DND-41 (cell line): ENCODE measurements around the gene GRIA1.

ENCODE experiments used
- ATAC-seq: fragments of 200-7000 bp; cut with Tn5 transposase; 3 replicates; pipeline ENCODE4 v1.9.1; 2021; ENCODE audit warnings: low read depth; ENCODE audit not compliant: insufficient read depth
- DNase-seq: peaks from one replicate; pipeline ENCODE4 v3.0.0-alpha.2; 2020
- H2AFZ ChIP-seq: 2 replicates; pipeline ENCODE4 v1.6.0; 2012; ENCODE audit warnings: low read depth, low read length
- H3K27ac ChIP-seq: 2 replicates; pipeline ENCODE4 v1.5.1; 2012; ENCODE audit warnings: low read length, inconsistent platforms
- H3K27me3 ChIP-seq: fragments of 200-600 bp; sonication (generic); 2 replicates; pipeline ENCODE4 v1.6.0; 2012; ENCODE audit warnings: low read length, mild to moderate bottlenecking, inconsistent platforms; ENCODE audit not compliant: insufficient read depth, poor library complexity
- H3K36me3 ChIP-seq: 2 replicates; pipeline ENCODE4 v1.5.1; 2012; ENCODE audit warnings: low read length, inconsistent platforms; ENCODE audit not compliant: insufficient read depth
- H3K4me1 ChIP-seq: 2 replicates; pipeline ENCODE4 v1.5.1; 2012; ENCODE audit warnings: mild to moderate bottlenecking, low read length; ENCODE audit not compliant: insufficient read depth
- H3K4me2 ChIP-seq: 2 replicates; pipeline ENCODE4 v1.6.0; 2012; ENCODE audit warnings: mild to moderate bottlenecking, moderate library complexity, low read length, inconsistent platforms; ENCODE audit not compliant: insufficient read depth
- H3K4me3 ChIP-seq, 2 experiments: fragments of 200-600 bp in 1 of 2; shearing (Covaris generic) in 1 of 2; 2 replicates each; pipeline ENCODE4 v1.5.1; 2012 to 2016; ENCODE audit warnings: inconsistent platforms in 2 of 2, low read length in 2 of 2, mild to moderate bottlenecking in 2 of 2, low read depth in 1 of 2, moderate library complexity in 1 of 2
- H3K79me2 ChIP-seq: 2 replicates; pipeline ENCODE4 v1.6.0; 2012; ENCODE audit warnings: low read length, inconsistent platforms; ENCODE audit not compliant: insufficient read depth
- H3K9ac ChIP-seq: 2 replicates; pipeline ENCODE4 v1.6.0; 2012; ENCODE audit warnings: low read depth, mild to moderate bottlenecking, inconsistent platforms, low read length, moderate library complexity
- H3K9me3 ChIP-seq: 2 replicates; pipeline ENCODE4 v1.5.1; 2012; ENCODE audit warnings: low read length, moderate library complexity, mild to moderate bottlenecking, inconsistent platforms; ENCODE audit not compliant: insufficient read depth, severe bottlenecking
- H4K20me1 ChIP-seq: 2 replicates; pipeline ENCODE4 v1.6.0; 2012; ENCODE audit warnings: low read length; ENCODE audit not compliant: insufficient read depth
- EZH2 ChIP-seq: IDR thresholded peaks from 3 replicates; pipeline ENCODE4 v1.6.1; 2012; ENCODE audit warnings: borderline replicate concordance, low read depth, mild to moderate bottlenecking, moderate library complexity, low read length, inconsistent platforms; ENCODE audit not compliant: severe bottlenecking
- TF ChIP-seq, protein P1 (sequence below): IDR thresholded peaks from 2 replicates; pipeline ENCODE4 v1.5.1; 2012; ENCODE audit warnings: borderline replicate concordance, low read length, moderate library complexity, mild to moderate bottlenecking; ENCODE audit not compliant: poor library complexity, severe bottlenecking; ENCODE audit errors: extremely low read depth

Gene GRIA1

GRCh38 chr5:153774686-153775085 is 284.2 kb downstream of the GRIA1 start:
- no peak overlapping the region for H3K4me2 ChIP-seq
- H2AFZ ChIP-seq: no peak overlapping the region
- no peaks in the 10 kb centered on the region for H3K79me2 ChIP-seq
- peaks cover 3% of the 10 kb centered on the region for H3K27me3 ChIP-seq
- H3K27ac ChIP-seq: no peak overlapping the region
- H3K9me3 ChIP-seq: no peaks in the 10 kb centered on the region
- H3K36me3 ChIP-seq: no peaks in the 10 kb centered on the region
- no peak for DNase-seq
- no peaks in the 10 kb centered on the region for H4K20me1 ChIP-seq
- TF ChIP-seq EZH2: no peak
- TF ChIP-seq, protein P1, sequence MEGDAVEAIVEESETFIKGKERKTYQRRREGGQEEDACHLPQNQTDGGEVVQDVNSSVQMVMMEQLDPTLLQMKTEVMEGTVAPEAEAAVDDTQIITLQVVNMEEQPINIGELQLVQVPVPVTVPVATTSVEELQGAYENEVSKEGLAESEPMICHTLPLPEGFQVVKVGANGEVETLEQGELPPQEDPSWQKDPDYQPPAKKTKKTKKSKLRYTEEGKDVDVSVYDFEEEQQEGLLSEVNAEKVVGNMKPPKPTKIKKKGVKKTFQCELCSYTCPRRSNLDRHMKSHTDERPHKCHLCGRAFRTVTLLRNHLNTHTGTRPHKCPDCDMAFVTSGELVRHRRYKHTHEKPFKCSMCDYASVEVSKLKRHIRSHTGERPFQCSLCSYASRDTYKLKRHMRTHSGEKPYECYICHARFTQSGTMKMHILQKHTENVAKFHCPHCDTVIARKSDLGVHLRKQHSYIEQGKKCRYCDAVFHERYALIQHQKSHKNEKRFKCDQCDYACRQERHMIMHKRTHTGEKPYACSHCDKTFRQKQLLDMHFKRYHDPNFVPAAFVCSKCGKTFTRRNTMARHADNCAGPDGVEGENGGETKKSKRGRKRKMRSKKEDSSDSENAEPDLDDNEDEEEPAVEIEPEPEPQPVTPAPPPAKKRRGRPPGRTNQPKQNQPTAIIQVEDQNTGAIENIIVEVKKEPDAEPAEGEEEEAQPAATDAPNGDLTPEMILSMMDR: no peak
- no peak overlapping the region for H3K9ac ChIP-seq
- no peaks in the 10 kb centered on the region for H3K4me1 ChIP-seq
- no peak for ATAC-seq
- no peak overlapping the region for H3K4me3 ChIP-seq

GRCh38 chr5:153775923-153776322 is 285.5 kb downstream of the GRIA1 start:
- H3K4me2 ChIP-seq: no peak overlapping the region
- H3K9ac ChIP-seq: no peak overlapping the region
- TF ChIP-seq, protein P1: no peak
- TF ChIP-seq EZH2: no peak
- no peak overlapping the region for H3K4me3 ChIP-seq
- H2AFZ ChIP-seq: no peak overlapping the region
- no peaks in the 10 kb centered on the region for H3K4me1 ChIP-seq
- DNase-seq: no peak
- peaks cover 3% of the 10 kb centered on the region for H3K27me3 ChIP-seq
- no peak for ATAC-seq
- no peaks in the 10 kb centered on the region for H3K79me2 ChIP-seq
- no peaks in the 10 kb centered on the region for H4K20me1 ChIP-seq
- no peak overlapping the region for H3K27ac ChIP-seq
- H3K9me3 ChIP-seq: no peaks in the 10 kb centered on the region
- no peaks in the 10 kb centered on the region for H3K36me3 ChIP-seq

DNA sequence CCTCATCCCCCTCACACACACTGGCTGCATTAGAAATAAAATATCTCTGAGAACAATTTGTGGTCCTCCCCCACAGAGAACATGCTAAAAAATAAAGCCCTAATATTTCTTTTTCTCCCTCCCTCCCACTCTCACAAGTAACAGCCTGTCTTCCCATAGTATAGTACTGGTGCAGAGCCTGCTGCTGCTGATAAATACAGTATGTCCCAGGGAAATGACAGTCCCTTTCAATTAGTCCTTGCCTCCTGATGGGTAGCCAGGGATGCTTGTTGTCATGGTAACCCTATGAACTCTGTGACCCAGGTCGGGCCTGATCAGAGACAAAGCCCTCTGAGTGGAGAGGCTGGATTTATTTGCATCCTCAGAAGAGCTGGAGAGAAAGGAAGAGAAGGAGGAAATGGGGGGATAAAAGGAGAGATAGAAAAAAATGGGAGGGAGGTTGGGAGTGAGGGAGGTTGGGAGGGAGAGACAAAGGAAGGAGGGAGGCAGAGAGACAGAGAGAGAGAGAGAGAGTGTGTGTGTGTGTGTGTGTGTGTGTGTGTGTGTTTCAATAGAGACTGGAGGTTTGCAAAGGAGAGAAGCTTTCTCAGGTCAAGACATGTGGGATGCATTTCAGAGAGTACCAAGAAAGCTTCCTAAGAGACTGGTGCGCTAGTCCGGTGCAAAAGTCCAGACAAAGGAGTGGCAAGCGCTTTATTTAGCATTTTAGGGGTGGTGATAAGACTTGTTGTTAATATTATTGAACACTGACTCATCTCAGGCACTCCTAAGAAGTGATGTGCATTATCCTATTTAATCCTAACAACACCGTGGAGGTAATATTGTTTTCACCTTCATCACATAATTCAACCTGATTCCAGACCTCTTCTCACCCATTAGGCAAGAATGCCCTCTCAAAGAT is 287.5 kb downstream of the GRIA1 start:
- ATAC-seq: no peak

More for the DNA sequence above, 287.5 kb downstream of the GRIA1 start:
- Histone ChIP-seq H3K9me3 (no peaks in the 10 kb centered on the region), H3K4me3 (no peak overlapping the region), H3K4me1 (no peaks in the 10 kb centered on the region), H3K4me2 (no peak overlapping the region), H4K20me1 (no peaks in the 10 kb centered on the region), H3K27ac (no peak overlapping the region), H3K36me3 (no peaks in the 10 kb centered on the region), H3K79me2 (no peaks in the 10 kb centered on the region), H3K9ac (no peak overlapping the region), H2AFZ (no peak overlapping the region), H3K27me3 (peaks cover 3% of the 10 kb centered on the region)
- TF ChIP-seq, protein P1: no peak
- DNase-seq: no peak
